HUDEP-2 (cell line): Measurements from ENCODE around the gene LCAT.
A peak's percentile ranks its signal among the peaks of the same experiment; 100 is the strongest.

Experiments
- DNase-seq, 76 experiments: peaks; one replicate each; lab custom pipeline; 2025; ENCODE audit not compliant: unreplicated experiment in 76 of 76; lab: John Stamatoyannopoulos, UW

LCAT gene

DNA sequence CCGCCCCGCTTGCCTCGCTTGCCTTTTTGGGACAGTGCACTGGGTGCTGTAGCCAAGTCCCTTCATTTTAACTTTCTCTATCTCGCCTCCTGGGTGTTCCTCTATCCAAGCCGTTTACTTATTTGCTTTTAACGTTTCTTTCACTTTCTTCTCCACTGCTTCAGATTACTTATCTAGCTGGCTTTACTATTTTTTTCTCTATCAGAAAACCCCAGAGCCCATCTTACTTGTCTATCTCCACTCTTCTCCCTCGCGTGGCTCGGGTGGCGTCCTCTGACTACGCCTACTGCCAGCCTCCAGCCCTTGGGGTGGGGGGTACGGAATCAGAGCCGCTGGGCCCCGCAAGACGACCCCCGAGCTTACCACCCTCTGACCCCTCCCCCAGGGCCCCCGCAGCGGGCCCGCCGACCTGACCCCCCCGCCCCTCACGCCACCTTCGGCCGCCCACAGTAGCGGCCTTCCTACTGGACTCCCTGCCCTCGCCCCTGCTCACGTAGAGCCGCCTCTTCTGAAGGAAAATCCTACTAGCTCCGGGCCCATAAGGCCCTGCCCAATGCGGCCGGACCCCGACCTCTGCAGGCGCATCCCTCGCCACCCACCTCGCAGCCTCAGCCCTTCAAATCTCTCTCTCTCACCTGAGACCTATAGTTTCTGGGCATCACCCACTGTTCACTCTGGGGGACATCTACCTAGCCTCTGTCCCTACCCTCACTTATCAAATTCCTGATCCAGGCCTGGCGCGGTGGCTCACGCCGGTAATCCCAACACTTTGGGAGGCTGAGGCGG, 25.5 kb upstream of the LCAT start:
- DNase-seq, result peak in 20 of 76 experiments; percentile 11 to 64 (median 31)

DNA sequence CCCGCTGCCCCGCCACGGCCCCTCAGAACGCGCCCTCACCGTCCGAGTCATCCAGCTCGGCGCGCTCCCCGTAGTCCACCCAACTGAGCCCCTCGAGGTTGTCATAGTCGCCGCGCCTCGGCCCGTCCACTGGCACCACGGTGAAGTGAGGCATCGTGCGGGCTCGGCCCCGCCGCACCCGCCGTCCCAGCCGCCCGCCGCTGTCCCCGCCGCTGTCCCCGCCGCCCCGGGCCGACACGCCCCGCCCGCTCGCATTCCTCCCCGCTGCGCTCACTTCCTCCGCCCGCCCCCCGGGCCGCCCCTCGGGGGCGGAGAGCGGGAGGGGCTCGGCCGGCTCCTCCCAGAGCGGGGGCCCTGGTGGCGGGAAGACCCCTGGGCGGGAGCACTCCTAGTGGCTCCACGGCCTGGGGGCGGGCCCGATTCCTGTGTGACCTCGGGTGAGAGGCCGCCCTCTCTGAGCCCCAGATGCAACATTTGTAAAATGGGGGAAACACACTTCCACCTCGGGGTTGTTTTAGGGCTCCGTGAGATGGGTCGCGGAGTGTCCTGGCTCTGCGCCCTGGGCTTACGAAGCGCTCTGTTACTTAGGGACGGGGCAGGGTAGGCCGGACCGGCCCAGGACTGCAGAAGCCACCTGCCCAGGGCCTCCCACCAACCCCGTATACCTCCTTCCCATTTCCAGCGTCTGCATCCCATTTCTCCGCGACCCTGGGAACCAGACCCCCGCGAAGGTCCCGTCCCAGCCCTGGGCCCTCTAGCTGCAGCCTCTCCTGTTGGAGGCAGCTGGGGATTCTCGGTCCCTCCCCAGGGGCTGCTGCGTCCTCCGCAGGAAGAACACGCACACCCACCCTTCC, 24.7 kb upstream of the LCAT start, which contains the start of gene SLC12A4:
TSS of gene SLC12A4 (minus strand) at position 238 of the 854 bp plus-strand sequence. CDS start at position 154, 84 bp downstream.
- DNase-seq, result peak in 74 of 76 experiments; percentile 29 to 91 (median 82)

DNA sequence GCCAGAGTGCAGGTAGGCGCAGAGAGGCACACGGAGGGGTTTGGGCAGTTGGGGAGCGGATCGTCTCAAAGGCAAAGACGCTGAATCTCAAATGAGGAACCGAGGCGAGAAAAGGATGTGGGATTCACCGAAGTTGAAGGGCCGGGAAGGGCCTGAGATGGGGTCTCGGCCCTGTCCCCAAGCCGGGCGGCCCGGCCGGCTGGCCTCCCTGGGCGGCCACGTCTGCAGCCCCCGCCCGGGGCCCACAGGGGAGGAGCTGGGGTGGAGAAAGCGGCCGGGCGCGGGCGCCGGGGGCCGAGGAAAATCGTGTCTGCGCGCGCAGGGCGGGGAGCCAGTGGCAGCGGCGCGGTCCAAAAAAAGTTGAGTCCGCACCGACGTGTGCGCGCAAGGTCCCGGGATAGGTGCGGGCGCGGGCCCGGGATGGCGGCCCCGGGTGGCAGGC, 24.1 kb upstream of the LCAT start:
- peak in 20 of 76 experiments; percentile 9 to 47 (median 26) for DNase-seq

DNA sequence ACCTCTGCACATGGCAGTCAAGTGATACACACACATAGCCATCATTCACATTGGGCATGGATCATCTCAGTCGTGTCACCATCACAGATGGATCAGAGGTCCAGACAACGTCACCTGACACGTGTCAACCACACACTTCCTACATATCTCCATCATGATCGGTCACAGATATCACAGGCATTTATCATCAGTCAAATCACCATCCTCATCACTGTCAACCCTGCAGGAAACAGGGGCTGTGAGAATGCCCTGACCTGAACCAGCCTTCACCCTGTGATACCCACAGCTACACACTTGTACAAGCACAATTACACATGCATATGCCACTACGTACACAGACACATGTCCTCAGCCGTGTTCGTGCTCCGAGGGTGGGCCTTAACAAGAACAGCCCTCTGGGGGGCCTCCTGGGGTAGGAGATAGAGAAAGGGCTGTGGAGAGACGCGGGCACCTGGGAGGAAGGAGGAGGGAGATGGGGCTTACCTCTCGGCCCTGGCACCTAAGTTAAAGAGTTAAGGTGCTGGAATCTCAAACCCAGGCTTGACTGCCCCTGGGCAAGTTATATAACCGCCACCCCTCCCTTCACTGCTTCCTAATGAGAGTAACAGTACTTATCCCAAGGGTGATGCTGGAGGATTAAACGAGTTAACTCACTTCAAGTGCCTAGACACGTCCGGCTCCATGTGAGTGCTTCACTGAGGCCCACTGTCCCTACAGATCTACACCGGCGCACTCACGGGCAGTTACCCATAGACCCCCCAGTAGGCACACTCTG, 23.4 kb upstream of the LCAT start:
- DNase-seq, result no peak

DNA sequence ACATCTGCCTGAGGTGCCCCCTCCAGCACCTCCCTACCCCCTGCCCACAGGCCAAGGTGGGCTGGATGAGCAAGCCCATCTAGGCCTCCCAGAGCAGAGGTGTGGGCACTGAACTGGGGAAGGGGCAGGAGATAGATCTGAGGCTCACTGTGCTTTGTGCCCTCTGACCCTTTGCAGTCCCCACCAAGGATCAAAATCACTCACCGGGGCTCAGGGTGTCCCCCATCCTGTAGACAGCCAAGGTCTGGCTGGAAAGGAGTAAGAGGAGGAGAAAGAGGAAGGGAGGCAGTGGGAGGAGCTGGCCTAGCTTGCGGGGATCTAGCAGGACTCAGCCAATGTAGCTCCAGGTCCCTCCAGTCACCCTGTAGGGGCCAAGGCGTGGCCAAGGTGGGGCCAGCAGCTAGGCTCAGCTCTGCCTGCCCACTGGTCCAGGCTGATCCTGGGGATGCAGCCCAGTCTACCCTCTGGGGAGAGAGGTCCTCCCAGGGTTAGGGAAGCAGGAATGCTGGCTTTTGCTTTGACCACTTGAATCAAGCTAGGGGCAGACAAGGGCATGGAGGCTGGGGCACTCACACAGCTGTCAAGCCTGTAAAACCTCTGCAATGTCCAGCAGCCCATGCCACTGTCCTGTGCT, 22.7 kb upstream of the LCAT start:
- peak in 8 of 76 experiments; percentile 9 to 45 (median 18) for DNase-seq

DNA sequence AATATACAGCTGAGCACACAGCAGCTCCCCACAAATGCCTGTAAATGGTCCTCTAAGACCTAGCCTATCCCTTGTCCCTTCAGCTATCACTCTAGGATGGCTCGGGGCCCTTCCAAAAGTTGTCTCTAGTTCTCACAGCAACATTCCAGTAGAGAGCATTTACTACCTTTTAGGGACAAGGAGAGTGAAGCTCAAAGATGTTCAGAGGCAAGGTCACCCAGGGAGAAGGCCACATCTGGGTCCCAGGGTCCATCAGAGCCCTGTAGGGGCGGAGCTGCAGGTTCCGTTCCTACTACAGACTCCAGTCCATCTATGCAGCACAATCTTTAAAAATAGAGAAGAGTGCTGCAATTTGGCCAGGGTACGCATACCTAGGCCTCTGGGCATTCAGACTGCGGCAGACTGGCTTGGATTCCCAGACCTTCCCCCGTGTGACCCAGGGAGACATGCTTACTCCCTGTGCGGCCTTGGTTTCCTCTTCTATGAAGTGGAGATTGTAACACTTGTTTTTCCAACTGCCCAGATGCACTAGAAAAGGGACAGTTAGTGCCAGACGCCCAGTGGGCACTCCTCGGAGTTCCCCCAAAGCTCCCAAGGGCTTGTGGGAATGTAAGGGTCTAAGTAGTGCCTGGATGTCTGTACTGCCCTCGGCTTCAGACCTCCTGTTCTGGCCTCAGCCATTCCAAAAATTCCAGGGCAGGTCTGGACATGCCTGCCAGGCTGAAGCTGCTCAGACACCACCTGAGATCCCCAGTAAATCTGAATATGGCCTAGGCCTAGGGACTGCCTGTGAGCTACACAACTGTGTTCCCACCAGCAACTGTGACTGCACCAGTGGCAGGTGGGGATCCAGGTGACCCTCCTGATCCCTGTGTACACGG, 22.0 kb upstream of the LCAT start:
- DNase-seq, result no peak

DNA sequence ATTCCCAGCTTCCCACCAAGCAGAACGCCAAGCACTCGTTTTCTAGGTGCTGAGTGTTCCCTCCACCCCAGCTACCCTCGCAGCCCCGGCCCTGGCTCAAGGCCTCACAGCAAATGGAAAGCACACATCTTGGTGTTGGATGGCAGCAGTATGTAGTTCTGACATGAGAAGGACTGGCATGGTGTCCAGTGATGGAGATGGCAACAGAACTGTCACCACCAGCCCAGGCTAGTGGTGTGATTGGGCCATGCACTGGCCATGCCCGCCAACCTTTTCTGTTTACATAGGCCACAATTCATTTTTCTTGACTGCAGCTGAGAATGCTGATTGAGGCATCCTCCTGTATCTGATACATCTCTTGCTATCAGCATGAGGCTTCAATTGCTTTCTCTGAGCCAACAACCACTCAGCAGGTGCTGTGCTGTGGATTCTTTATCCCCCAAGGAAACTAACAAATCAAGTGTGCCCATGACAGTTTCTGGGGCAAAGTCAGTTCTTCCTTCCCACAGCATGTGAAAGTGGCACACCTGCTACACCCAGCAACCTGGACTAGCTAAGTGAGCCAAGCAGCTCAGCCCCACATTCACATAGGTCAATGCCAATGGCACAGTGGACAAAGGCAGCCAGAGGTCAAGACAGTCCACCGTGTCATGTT, 20.7 kb upstream of the LCAT start:
- no peak for DNase-seq

DNA sequence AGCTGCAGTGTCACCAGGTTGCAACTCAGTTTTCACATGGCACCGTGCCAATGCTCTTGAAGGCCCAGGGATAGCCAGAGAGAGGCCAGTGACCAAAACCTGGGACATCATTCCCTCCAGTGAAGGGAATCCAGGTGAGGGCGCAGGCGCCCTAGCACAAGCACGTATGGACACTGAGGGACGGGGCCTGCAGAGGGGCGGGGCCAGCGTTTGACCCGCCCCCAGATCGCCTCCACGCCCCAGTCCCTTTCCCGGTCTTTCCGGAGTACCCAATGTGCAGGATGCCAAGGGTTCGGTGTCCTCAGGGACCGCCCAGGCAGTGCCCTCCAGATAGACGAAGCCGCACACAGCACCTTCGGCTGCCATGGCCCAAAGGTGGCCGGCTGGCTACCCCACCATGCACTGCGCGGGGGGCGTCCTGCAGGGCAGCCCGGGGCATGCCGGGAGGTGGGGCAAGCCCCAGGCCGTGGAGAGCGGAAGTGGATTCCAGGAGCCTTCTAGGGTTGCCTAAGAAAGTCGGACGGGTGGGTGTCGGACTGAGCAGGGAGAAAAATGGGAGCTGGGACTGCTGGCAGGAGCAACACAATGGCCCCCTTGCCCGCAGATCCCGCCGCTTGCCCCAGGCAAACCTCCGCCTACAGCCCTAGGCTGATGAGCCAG, 19.9 kb upstream of the LCAT start:
- DNase-seq, result no peak

DNA sequence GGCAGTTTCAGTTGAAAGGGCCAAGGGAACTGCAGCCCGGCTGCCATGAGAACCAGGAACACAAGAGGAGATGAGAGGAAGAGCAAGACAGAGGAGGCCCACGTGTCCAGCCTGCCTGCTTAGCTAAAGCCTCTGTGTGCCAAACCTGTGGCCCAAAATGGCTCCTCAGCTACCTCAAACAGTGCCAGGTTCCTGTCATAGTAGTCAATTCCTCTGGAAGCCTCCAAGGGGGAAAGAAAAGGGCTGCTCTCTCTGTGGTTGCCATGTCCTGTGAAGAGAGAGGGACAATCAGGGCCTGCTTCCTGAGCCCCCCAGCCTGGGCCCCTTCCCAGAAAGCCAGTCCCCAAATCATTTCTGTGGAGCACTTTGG, 19.4 kb upstream of the LCAT start:
- no peak for DNase-seq

DNA sequence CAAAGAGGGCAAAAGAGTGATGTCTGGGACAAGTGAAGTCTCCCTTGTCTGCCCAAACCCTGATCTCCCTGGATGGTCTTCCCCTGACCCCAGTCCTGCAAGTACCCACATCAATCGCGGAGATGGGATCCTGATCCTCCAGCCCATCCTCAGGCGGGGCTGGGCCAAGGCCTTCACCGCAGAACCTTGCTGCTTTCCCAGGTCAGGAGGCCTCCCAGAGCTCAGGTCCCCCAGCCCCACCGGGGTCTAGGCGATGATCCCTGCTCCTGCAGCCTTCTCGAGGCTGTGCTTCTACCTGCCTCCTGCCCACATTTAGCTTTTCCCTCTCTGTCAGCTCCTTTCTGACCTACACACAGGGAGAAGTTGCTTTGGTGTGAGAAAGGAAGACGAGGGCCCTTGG, 18.2 kb upstream of the LCAT start:
- no peak for DNase-seq

DNA sequence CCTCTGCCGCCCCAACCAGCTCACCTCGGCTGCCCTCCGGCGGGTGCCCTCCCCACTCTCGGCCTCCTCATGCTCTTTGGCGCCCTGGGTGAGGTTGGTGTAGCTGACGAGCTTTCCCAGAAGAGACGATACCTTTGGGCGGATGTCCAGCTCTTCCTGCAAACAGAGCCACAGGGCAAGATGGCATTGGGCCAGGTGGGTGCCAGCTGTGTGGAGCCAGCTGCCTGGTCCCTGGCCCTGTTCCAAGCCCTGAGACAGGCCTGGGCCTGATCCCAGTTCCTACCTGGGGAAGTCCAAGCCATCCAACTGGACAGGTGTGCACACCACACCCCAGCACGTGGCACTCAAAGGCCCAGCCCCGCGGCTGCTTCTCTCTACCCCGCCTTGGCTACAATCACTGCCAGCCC, 17.6 kb upstream of the LCAT start:
- no peak for DNase-seq

DNA sequence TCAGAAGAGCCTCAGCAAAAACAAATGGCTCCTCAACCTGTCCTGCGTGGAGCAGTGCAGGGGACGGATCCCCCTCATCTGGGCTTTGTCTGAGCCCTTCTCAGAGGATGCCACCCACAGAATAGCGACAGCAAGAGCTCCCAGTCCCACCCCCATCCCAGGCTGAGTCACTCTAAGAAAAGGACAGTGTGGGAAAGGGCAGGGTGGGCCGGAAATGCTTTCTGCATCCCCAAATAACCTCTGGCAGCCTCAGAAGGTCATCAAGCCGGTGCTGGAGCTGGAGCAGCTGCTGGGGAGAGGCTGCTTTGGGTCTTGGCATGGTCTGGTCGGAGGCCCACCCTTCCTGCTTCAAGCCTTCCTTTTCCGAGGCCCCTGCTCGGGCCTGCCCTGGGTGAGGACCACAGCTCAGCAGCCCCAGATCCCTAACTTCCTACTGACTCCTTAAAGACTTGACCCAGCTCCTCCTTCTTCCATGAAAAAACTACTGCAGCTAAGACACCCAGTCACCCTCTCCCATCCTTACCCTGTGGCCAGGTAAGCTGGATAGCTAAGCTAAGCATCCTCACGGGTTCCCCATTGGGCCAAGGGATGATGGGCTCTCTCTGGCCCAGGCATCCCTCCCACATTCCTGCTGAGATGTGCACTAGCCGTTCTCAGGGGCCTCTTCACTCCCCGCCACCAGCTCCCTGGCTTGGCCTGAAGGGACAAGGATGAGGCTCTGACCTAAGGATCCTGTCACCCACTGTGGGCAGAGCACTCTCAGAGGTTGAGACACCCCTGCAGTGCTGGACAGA, 15.8 kb upstream of the LCAT start:
- DNase-seq, result no peak

DNA sequence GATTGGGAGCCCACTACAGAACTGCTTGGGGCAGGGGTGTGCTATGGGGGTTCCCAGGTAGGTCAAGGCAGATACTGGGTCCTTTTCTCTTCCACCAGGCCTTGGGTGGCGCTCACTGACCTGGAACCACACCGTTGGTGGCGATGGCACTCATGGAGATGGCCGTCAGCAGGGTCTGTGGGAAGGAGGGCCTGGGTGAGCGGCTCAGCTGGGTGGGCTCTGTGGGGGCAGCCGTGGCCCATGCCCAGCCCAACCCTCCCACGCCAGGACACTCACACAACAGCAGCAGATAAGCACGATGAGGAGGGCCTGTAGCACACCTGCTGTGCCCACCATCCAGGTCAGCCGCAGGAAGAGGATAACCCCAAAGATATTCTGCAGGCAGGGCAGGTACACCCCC, 13.7 kb upstream of the LCAT start:
- DNase-seq, result no peak

DNA sequence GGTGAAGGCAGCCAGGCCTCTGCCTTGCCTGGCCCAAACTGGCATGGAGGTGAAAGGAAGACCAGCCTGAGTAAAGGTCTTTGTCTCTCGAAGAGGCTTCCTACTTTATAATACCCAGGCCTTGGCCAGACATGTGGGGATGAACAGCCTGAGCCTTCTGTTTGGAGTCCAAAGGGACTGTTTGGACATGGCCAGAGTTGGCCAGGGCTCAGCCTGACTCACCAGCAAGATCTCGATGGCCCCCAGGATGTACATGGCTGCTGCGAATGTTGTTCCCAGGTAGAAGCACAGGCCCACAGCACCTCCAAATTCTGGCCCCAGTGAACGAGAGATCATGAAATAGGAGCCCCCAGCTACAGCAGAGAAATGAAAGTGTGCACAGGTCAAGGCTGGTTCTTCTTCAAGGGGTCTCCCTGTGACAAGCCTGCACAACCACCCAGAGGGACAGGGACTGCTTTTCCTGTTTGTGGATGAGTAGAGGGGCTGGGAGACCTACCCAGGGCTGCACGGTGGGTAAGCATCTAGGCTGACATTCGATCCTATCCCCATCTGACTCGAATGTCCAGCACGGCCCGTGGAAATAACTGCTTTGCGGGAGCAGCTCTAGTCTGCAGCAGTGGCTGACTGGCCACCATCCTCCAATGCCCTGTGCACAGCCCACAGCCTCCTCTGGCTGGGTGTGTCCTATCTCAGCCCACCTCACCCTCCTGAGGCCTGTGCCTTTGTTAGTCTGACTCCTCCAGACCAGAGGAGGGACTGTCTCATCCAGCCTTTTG, 10.7 kb upstream of the LCAT start:
- no peak for DNase-seq

DNA sequence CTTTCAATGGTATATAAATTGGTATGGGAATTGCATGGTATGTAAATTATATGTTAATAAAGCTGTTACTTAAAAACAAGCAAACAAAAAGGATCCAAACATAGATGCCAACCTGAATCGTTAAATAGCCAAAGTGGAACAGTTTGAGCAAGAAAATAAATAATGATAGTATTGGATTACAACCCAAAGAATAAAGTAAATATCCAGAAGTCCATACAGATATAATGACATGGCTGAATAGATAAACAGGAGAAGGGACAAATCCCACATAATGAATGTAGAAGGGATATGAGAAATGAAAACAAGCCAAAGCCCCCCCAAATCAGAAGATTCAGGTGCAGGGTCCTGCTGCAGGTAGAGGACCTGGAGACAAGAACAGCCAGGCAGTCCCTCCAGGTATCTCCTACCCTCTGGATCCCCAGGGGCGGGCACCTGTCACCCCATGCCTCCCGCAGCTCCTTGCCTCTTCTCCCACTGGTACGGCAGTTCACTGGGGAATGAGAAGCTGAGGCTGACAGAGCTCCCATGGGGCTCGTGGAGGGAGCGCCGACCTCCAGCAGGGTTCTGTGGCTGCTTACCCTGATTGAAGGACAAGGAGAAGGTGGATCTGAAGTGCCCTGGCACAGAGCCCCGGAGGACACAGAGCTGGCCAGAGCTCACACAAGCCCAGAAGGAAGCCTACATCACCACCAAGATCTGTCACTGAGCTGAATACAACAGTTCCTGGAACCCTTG, 9.9 kb upstream of the LCAT start:
- no peak for DNase-seq

DNA sequence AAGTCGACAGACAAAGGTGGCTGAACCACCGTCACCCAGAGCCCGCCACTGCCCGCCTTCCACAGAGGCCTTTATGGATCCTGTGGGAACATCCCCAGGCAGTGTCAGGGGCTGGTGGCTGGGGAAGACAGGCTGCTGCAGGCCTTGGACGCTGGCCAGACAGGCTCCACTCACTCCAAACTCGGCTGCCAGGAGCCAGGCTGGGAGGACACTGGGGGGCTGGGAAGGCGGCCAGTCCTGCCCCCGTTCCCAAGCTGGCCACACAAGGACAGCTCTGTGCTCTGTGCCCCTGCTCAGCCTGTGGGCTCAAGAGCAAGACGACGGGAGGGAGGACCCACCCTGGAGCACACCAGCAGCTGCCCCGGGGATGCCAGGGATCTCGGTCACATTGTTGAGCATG, 7.6 kb upstream of the LCAT start:
- no peak for DNase-seq
